HG03139 (cell line): ENCODE data around the gene FOSL2.

Source experiments
- ATAC-seq: cut with Tn5 transposase; IDR thresholded peaks from one replicate; pipeline ENCODE4 v1.9.1; 2021; ENCODE audit not compliant: unreplicated experiment

FOSL2 gene

GRCh38 chr2:28392297-28393113 lies at the start of gene FOSL2:
Gene FOSL2, plus strand, starts transcription at chr2:28392858. Its CDS starts 863 bp downstream, at chr2:28393721.
- ATAC-seq: peak; percentile 71

GRCh38 chr2:28343184-28343942 lies 49.3 kb upstream of the FOSL2 start:
- no peak for ATAC-seq

GRCh38 chr2:28343971-28344715 lies 48.5 kb upstream of the FOSL2 start:
- no peak for ATAC-seq

GRCh38 chr2:28344756-28345373 lies 47.8 kb upstream of the FOSL2 start:
- ATAC-seq: no peak

- ATAC-seq: no peak
Observed at GRCh38 chr2:28345619-28346018, 47.0 kb upstream of the FOSL2 start.

- no peak for ATAC-seq
Observed at GRCh38 chr2:28346587-28346986, 46.1 kb upstream of the FOSL2 start.

GRCh38 chr2:28347193-28347592 lies 45.5 kb upstream of the FOSL2 start:
- ATAC-seq: no peak

- no peak for ATAC-seq
Observed at GRCh38 chr2:28347596-28347995, 45.1 kb upstream of the FOSL2 start.

- ATAC-seq: no peak
Observed at GRCh38 chr2:28348149-28348567, 44.5 kb upstream of the FOSL2 start.

GRCh38 chr2:28348921-28349320 lies 43.7 kb upstream of the FOSL2 start:
- ATAC-seq: no peak

GRCh38 chr2:28349546-28350165 lies 43.0 kb upstream of the FOSL2 start:
- ATAC-seq: no peak

- no peak for ATAC-seq
Observed at GRCh38 chr2:28350196-28350595, 42.5 kb upstream of the FOSL2 start.

- ATAC-seq: no peak
Observed at GRCh38 chr2:28350791-28351285, 41.8 kb upstream of the FOSL2 start.

- no peak for ATAC-seq
Observed at GRCh38 chr2:28351621-28352020, 41.0 kb upstream of the FOSL2 start.

GRCh38 chr2:28352104-28352503 lies 40.6 kb upstream of the FOSL2 start:
- ATAC-seq: no peak

- no peak for ATAC-seq
Observed at GRCh38 chr2:28352610-28353195, 40.0 kb upstream of the FOSL2 start.

- no peak for ATAC-seq
Observed at GRCh38 chr2:28354920-28355520, 37.6 kb upstream of the FOSL2 start.

GRCh38 chr2:28355521-28356094 lies 37.0 kb upstream of the FOSL2 start:
- no peak for ATAC-seq
